OCI-M2 (cell line): ENCODE data around the gene GSG1L.

ENCODE experiments used
- DNase-seq: peaks from one replicate; lab custom pipeline; 2025; ENCODE audit not compliant: unreplicated experiment; lab: John Stamatoyannopoulos, UW

The GSG1L gene

GRCh38 chr16:27800817-27801216 lies 262.7 kb downstream of the GSG1L start:
- no peak for DNase-seq

DNA sequence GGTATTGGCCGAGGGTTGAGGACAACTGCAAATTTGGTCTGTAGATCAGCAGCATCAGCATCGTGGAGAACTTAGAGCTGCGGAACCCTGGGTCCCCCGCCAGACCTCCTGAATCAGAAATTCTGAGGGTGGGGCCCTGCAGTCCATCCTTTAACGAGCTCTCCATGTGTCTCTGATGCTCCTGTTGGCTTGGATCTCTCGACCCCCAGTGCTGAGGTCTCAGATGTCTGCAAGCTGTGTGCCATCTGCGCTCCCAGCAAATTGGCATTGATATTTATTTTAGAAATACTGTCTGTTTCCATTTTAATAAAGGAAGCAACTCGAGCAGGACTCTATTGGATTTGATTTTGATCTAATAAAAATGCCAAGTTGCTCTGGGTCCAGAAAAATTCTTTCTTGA lies 263.6 kb downstream of the GSG1L start:
- no peak for DNase-seq

DNA sequence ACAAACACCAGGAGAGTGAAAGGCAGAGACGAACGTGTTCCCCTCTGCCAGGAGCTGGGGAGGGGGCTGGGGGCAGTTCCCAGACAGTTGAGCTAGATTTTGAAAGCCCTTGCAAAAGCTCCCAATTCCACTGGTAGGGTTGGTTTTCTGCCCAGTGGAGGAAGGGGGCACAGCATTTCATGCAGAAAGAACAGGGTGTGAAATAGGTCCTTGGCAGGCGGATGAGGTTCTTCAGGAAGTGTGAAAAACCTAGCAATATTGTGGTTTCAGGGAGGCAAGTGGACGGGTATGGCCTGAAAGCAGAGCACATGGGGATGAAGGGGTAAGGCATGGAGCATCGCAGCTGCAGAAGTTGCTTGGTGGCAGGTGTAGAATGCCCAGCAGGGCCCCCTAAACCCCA lies 265.3 kb downstream of the GSG1L start:
- no peak for DNase-seq

DNA sequence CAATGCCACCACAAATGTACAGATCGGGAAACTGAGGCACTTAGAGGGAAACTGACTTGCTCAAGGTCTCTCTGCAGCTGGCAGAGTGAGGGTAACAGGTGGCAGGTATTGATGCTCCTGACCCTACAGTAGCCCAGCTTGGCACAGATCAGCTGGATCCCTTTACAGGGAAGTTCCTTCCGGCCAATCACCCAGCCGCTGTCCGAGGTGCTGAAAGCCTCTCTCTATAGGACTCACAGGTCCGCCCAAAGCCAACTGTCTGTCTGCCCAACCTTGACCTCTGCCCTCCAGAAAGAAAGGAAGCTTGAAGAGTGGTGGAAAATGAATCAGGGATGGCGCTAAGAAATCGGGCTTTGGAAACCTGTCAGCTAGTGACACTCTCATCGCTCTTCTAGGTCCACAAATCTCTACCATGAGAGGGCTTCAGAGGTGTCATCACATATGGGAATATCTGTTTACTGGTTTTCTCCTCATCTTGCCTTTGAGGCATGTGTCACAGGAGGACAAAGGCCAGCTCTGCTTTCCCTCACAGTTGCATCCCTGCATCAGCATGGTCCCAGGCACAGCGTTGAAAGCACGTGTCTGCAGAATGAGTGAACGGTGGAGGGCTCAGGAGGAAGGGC lies 267.4 kb downstream of the GSG1L start:
- DNase-seq: peak; percentile 12

DNA sequence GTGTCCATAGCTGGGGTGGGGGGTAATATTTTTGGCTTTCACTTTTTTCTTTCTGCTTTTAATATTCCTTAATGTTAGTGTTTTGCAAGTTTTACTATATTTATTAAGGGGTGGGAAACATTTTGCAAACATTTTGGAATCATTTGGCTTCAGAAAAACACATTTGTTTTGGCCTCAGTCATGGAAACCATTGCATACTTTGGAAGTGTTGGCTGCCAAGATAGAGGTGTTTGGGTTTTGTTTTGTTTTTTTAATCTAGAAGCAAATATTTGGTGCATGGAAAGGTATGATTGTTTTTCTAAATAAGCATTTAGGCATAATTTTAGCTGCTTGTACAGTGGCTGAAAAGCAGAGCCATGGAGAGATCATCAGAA lies 270.3 kb downstream of the GSG1L start:
- no peak for DNase-seq

- no peak for DNase-seq
Observed at GRCh38 chr16:27792486-27793248, 270.8 kb downstream of the GSG1L start.

GRCh38 chr16:27791404-27791719 lies 272.2 kb downstream of the GSG1L start:
- no peak for DNase-seq

DNA sequence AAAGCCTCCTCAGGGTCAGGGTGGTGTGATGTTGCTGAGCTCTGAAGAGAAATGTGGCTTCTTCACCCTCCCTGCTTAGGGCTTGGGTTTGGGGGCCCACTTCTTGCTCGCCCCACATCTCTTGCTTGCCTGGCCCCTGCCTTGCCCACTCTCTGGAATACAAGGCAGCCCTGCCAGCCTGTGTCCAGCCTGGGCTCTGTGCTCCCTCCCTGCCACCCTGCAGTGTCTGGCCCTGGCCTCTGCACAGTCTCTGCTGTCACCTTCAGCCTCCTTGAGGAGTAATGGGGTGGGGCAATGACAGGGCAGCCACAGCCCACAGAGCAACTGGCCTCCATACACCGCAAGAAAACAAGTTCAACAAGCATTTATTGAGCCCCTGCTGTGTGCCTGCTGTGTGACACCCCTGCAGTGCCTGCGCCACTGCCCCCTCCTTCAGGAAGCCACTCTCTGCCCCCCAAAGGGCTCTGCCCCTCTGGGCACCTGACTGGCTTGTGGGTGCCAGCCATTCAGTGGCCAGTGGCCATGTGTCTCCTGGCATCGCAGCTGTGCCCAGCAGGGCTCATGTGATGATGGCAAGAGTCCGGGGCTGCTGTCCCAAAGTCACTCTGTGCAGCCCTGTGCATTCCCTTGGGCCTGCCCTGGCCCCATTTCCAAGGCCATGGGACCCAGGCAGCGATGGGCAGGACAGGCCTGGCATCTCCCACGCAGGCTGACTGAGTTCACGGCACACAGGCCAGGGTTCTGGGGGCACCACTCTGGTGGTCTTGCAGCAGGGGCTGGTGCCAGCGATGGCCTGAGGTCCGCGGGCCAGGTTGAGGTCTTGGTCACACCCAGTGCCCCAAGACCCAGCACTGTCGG lies 272.7 kb downstream of the GSG1L start:
- DNase-seq: no peak

DNA sequence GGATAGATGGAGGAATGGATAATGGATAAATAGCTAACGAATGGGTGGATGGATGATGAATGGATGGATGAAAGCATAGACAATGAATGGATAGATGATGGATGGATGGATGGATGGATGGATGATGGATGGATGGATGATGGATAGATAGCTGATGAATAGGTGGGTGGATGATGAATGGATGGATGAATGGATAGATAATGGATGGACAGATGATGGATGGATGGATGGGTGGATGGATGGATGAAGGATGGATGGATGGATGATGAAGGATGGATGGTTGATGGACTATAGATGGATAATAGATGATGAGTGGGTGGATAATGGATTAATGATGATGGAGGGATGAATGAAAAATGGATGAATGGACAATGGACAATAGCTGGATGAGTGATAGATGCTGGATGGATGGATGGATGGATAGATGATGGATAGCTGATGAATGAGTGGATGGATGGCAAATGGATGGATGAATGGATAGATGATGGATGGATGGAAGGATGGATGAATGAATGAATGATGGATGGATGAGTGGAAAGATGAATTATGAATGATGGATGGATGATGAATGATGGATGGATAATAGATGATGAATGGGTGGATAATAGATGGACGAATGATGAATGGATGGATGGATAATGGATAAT lies 273.8 kb downstream of the GSG1L start:
- no peak for DNase-seq

DNA sequence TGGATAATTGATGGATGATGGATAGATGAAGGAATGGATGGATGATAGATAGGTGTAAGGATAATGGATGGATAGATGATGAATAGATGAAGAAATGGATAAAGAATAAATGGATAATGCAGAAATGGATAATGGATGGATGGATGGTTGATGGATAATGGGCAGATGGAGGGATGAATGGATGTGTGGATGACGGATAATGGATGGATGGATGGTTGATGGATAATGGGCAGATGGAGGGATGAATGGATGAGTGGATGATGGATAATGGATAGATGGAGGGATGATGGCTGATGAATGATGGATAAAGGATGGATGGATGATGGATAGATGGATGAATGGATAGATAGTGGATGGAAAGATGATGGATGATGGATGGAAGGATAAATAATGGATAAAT lies 274.4 kb downstream of the GSG1L start:
- DNase-seq: no peak

DNA sequence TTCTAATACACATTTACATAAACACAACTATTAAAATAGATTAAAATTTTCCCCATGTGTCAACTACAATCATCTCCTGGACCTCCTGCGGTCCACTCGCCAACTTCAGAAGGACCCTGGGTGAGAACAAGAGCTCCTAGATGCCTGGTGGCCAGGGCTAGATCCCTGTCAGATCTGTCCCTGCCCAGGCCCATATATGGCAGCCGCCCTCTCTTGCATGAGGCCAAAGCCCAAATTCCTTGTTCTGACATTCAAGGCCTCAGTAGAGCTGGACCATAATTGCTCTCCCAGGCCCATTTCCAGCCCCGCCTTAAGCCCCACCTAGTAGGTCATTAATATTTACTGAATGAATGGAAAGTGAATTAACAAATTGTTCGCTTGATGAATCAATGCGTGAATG lies 275.8 kb downstream of the GSG1L start:
- DNase-seq: no peak

- DNase-seq: no peak
Observed at GRCh38 chr16:27786923-27787625, 276.4 kb downstream of the GSG1L start.

DNA sequence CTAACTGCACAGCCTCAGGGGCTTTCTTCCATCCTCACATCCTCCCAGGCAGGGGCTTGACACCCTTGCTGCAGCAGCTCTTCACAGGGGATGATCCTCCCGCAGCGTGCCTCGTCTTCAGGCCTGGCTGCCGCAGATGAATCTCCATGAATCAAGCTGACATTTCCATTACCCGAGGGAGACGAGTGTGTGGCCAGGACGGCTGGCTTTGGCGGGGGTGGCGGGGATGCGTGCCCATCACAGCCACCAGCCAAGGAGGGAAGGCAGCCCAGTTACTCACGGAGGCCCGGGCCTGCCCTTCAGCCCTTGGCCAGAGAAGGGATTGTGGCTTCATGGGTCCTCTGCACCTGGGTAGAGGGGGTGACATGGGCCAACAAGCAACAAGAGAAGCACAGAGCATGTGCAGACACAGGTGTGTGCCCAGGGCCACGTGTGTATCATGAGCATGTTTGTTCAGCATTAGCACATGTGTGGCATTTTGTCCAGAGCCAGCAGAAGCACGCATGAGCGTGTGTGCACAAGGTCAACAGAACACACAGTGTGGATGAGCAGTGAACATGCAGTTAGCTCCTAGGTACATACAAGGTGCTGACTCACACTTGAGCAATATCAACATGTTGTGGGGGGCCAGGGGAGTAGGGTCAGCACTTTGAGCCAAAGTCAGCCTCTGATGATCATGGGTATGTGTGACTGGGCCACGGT lies 277.1 kb downstream of the GSG1L start:
- no peak for DNase-seq

DNA sequence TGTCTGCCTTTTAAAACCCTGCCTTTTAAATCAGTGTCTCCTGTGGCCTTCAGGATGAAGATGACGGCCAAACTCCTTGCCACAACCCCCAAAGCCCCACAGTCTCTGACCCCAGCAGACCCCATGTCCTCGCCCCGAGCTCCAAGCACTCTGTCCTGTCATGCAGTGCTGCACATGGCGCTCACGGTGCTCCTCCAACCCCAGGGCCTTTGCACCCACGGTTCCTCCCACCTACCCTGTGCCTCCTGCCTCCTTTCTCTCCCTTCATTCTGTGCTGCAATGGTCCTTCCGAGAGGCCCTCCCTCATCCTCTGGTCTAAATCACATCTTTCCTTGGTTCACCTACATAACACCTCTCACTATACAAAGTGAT lies 278.2 kb downstream of the GSG1L start:
- no peak for DNase-seq

- no peak for DNase-seq
Observed at GRCh38 chr16:27784351-27785306, 278.9 kb downstream of the GSG1L start.

- no peak for DNase-seq
Observed at GRCh38 chr16:27781981-27782880, 281.3 kb downstream of the GSG1L start.

DNA sequence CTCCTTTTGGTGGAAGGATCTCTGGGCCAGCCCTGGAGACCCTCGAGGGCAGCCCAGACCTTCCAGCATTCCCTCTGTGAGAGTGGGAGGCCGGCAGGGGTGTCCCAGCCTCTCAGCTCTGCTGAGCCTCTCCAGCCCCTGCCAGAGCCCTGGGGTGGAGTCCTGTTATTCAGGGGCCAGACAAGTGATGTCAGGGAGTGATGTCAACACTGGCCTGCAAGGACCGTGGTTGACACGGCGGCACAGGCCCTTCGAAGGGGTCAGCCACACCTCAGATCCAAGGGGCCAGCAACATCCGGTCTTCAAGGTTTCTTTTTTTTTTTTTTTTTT lies 282.4 kb downstream of the GSG1L start:
- DNase-seq: no peak

DNA sequence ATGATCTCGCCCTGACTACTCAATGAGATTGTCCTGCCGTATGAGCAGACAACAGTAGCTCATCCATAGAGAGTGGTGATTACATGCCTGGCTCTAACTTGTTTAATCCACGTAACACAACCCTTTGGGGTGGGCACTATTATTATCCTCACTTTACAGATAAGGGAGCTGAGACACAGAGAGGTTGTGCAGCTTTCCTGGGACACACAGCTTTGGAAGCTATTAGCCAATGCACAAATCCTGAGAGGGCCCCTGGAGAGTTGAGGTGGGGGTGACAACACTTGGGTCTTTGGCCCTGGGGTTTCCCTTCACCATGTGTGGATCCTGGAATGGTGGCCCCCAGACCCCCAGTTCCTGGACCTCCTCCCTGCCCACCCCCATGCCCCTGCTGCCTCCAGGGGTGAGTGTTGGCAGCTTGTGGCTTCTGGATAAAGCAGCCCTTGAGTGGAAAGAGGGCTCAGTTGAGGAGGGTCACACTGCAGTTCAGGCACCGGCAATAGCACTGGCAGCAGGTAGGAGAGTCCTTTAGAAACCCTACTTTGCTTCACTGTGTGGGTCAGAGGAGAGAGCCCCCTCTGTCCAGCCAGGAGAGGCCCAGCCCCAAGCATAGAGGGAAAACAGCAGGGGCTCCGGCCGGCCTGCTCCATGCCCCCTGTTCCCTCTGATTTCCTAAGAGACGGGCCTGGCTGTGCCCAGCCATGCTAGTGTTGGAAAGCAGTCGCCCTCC lies 282.9 kb downstream of the GSG1L start:
- DNase-seq: no peak
